ENCODE results near the gene RESF1. TPM values are rescaled to one million over a fixed set of nuclear protein-coding genes. Genes with fewer than 3 reads are reported as not detected.
"Not testable (repeated sequence)": the region's sequence is repeated elsewhere in the genome, so short reads cannot be mapped to it uniquely, and the experiment has no call there.

The RESF1 gene
- 14.3 and 14.5 TPM in 2 replicates for total RNA-seq (2014; rRNA removed; shearing (Covaris generic))

- peak; percentile 71 for DNase-seq (ENCODE audit: low spot score)
Measured at GRCh38 chr12:31959161-31959700, at the start of gene RESF1. Gene RESF1 (plus strand): TSS chr12:31959415. CDS start chr12:31980956, 21,541 bp downstream.

- DNase-seq (ENCODE audit: low spot score): no peak
Measured at GRCh38 chr12:31914927-31915326, 44.3 kb upstream of the RESF1 start.

- no peak for DNase-seq (ENCODE audit: low spot score)
Measured at GRCh38 chr12:31915446-31915845, 43.8 kb upstream of the RESF1 start.

GRCh38 chr12:31922341-31923062 is 36.7 kb upstream of the RESF1 start:
- peak; percentile 44 for DNase-seq (ENCODE audit: low spot score)

- DNase-seq (ENCODE audit: low spot score): no peak
Measured at GRCh38 chr12:31923063-31923412, 36.2 kb upstream of the RESF1 start.

GRCh38 chr12:31928246-31929026 is 30.8 kb upstream of the RESF1 start:
- no peak for DNase-seq (ENCODE audit: low spot score)

- DNase-seq (ENCODE audit: low spot score): no peak
Measured at GRCh38 chr12:31929027-31929526, 30.1 kb upstream of the RESF1 start.

- no peak for DNase-seq (ENCODE audit: low spot score)
Measured at GRCh38 chr12:31931796-31932715, 27.2 kb upstream of the RESF1 start.

GRCh38 chr12:31944299-31944698 is 14.9 kb upstream of the RESF1 start:
- DNase-seq (ENCODE audit: low spot score): no peak

- no peak for DNase-seq (ENCODE audit: low spot score)
Measured at GRCh38 chr12:31947971-31948370, 11.2 kb upstream of the RESF1 start.

GRCh38 chr12:31948697-31949359 is 10.4 kb upstream of the RESF1 start:
- DNase-seq (ENCODE audit: low spot score): not testable (repeated sequence)

- no peak for DNase-seq (ENCODE audit: low spot score)
Measured at GRCh38 chr12:31950088-31950487, 9.1 kb upstream of the RESF1 start.

- no peak for DNase-seq (ENCODE audit: low spot score)
Measured at GRCh38 chr12:31950492-31950891, 8.7 kb upstream of the RESF1 start.

- no peak for DNase-seq (ENCODE audit: low spot score)
Measured at GRCh38 chr12:31951008-31951407, 8.2 kb upstream of the RESF1 start.

GRCh38 chr12:31951939-31952338 is 7.3 kb upstream of the RESF1 start:
- no peak for DNase-seq (ENCODE audit: low spot score)

- DNase-seq (ENCODE audit: low spot score): no peak
Measured at GRCh38 chr12:31952418-31952817, 6.8 kb upstream of the RESF1 start.

- no peak for DNase-seq (ENCODE audit: low spot score)
Measured at GRCh38 chr12:31954925-31955858, 4.0 kb upstream of the RESF1 start.

- no peak for DNase-seq (ENCODE audit: low spot score)
Measured at GRCh38 chr12:31958569-31959160, 550 bp upstream of the RESF1 start.

GRCh38 chr12:31959701-31960391 is 631 bp downstream of the RESF1 start:
- peak; percentile 56 for DNase-seq (ENCODE audit: low spot score)
